ENCODE data around the gene SLC2A3. TPM values are rescaled to one million over a fixed set of nuclear protein-coding genes. Genes with fewer than 3 reads are reported as not detected.
"Not testable (repeated sequence)": the region's sequence is repeated elsewhere in the genome, so short reads cannot be mapped to it uniquely, and the experiment has no call there.

Gene SLC2A3
- total RNA-seq = 5.6 and 8.7 TPM in 2 replicates

- DNase-seq (ENCODE audit: low read depth) = peak; percentile 83
Observed at GRCh38 chr12:7935590-7936581, at the start of gene SLC2A3. TSS of gene SLC2A3 (minus strand) at chr12:7936187. CDS start at chr12:7936034, 153 bp downstream.

GRCh38 chr12:7984900-7985299 lies 48.9 kb upstream of the SLC2A3 start:
- DNase-seq (ENCODE audit: low read depth) = no peak

DNA sequence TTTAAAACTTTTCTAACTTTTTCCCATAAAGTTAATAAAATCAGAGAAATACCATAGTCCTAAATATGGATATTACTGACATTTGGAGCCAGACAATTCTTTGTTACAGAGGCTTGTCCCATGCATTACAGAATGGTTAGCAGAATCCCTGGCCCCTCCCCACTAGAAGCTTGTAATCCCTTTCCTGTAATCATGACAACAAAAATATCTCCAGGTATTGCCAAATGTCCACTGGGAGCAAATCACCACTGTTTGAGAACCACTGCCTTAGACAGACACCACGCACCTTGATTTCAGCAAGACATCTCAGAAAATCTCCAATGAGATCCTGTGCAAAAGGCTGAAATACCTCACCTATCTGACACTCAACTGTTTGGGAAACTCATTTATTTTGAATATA lies 47.5 kb upstream of the SLC2A3 start:
- not testable (repeated sequence) for DNase-seq (ENCODE audit: low read depth)

- DNase-seq (ENCODE audit: low read depth) = not testable (repeated sequence)
Observed at GRCh38 chr12:7983019-7983418, 47.0 kb upstream of the SLC2A3 start.

- not testable (repeated sequence) for DNase-seq (ENCODE audit: low read depth)
Observed at GRCh38 chr12:7982332-7982735, 46.3 kb upstream of the SLC2A3 start.

DNA sequence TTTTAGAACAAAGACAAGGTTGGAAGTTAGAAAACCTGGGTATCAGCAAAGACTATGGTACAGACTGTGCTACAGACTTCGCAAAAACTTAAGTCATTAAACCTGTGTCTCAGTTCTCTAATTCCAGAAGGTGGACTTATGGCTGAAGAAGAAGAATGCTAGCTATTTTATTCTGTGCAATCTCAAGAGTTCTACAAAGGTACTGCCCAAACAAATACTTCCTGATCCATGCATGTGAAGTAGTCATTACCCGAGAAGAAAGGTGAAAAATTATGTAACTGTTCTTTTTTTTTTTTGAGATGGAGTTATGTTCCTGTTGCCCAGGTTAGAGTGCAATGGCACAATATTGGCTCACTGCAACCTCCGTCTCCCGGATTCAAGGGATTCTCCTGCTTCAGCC lies 45.5 kb upstream of the SLC2A3 start:
- DNase-seq (ENCODE audit: low read depth) = no peak

DNA sequence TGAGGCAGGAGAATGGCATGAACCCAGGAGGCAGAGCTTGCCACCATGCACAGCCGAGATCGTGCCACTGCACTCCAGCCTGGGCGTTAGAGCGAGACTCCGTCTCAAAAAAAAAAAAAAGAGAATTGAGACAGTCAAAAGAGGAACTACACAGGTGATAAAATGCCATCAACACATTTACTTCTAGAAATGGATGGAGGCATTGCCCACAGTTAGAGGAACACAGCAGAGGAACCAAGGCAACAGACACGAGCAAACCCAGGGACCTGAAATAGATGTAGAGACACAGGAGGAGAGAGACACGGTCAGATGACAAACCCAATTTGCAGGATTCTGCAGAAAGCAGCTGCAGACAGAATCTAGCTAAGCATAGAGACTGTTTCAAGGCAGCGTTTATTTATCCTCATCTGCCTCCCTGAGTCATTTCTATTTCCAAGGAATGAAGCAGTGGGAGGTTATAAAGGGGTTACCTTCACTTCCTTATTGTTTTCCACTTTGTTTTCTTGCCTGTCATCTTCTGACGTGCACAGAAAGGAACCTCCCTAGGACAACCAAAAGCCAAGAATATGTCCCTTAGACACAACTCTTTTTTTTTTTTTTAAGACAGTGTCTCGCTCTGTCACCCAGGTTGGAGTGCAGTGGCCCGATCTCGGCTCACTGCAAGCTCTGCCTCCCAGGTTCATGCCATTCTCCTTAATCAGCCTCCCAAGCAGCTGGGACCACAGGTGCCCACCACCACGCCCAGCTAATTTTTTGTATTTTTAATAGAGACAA lies 41.6 kb upstream of the SLC2A3 start:
- DNase-seq (ENCODE audit: low read depth) = not testable (repeated sequence)

GRCh38 chr12:7973457-7973825 lies 37.5 kb upstream of the SLC2A3 start:
- no peak for DNase-seq (ENCODE audit: low read depth)

- no peak for DNase-seq (ENCODE audit: low read depth)
Observed at GRCh38 chr12:7972734-7973456, 36.9 kb upstream of the SLC2A3 start.

DNA sequence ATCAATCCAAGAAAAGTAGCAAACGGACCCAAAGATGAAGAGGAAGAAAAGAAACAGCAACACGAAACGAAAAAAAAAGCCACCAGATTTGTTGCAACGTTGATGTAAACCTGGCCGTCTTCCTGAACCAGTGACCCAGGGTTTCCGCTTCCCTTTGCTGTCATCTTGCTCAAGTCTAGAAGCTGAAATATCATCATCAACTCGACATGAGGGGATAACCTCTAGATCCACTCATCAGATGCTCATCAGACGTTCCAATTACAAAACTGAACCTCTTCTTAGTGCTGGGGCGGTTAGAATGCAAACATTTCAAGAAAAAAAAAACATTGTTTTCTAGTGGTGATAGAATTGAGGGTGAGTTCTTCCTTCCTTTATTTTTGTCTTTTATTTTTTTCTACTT lies 36.3 kb upstream of the SLC2A3 start:
- DNase-seq (ENCODE audit: low read depth) = not testable (repeated sequence)

DNA sequence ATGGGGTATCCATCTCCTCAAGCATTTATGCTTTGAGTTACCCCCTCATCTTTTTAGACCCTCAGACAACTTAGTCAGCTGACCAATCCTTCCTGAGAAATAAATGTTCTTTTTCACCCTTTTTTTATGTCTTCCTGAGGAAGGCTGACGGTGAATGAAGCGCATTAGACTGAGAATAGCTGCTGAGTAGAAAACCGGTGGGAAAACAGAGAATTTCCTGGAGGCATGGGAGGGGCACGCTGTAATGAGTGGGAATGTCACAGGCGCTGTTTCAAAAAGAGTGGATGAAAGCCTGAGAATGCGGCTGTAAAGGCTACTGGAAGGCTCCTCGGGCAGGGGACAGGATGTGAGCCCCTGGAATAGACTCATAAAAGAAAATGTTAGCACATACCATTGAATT lies 35.8 kb upstream of the SLC2A3 start:
- not testable (repeated sequence) for DNase-seq (ENCODE audit: low read depth)

DNA sequence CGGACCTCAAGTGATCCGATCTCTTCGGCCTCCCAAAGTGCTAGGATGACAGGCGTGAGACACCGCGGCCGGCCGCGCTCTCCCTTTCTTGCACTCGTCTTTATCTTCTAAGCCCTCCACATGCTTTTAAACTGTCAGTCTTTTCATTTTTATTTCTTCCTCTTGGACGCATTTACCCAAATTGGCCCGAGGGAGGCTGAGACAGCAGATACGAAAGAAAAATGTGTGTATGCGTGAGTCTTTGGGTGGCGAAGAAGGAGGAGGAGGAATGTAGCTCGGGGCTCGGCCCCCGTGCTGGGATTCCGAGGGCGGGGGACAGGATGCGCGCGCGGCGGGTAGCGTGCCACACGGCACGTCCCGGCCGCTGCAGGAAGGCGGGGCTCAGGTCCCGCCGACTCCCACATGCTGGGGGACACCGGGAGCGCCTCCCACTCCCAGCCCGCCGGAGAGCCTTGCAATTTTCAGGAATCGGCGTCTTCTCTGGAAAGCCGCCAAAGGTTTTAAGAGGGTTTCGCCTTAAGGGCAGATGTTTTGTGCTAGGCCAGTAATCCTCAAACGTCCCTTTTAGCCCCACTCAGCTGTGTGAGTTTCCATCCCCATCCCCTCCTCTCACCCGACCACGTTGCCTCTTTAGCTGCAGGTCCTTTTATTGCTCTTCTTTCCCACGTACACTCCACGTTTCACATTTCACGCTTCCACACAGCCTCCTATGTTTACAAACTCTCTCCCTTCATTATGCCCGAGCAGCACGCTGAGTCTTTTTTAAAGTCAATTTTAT lies 34.7 kb upstream of the SLC2A3 start:
- DNase-seq (ENCODE audit: low read depth) = peak; percentile 72

DNA sequence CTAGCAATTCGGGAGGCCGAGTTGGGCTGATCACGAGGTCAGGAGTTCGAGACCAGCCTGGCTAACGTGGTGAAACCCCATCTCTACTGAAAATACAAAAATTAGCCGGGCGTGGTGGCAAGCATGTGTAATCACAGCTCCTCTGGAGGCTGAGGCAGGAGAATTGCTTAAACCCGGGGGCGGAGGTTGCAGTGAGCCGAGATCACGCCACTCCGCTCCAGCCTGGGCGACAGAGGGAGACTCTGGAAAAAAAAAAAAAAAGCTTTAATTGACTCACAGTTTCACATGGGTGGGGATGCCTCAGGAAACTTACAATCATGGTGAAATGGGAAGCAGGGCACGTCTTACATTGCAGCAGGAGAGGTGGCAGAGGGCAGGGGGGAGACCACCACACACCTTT lies 30.6 kb upstream of the SLC2A3 start:
- no peak for DNase-seq (ENCODE audit: low read depth)

- DNase-seq (ENCODE audit: low read depth) = not testable (repeated sequence)
Observed at GRCh38 chr12:7964669-7965068, 28.7 kb upstream of the SLC2A3 start.

GRCh38 chr12:7961395-7962178 lies 25.6 kb upstream of the SLC2A3 start:
- DNase-seq (ENCODE audit: low read depth) = no peak

DNA sequence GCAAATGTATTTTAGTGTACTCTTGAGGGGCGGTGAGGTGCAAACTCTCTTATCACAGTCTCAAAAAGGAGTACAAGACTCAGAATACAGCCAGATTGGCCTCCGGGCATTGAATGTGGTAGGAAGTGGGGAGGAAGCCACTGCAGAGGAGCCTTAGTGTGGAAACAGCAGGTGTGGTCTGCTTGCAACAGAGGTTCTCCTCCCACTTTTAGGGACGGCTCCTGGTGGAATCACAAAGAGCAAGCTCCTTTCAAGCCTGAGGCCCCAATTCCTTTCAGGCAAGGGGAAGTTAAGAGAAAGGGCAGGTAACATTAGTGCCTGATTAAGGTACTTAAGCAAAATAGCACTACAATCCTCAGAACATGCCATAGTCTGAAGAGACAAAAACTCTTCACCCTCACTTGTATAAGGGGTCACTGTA lies 23.7 kb upstream of the SLC2A3 start:
- peak; percentile 30 for DNase-seq (ENCODE audit: low read depth)

- no peak for DNase-seq (ENCODE audit: low read depth)
Observed at GRCh38 chr12:7959278-7959677, 23.3 kb upstream of the SLC2A3 start.

GRCh38 chr12:7954877-7955276 lies 18.9 kb upstream of the SLC2A3 start:
- not testable (repeated sequence) for DNase-seq (ENCODE audit: low read depth)

DNA sequence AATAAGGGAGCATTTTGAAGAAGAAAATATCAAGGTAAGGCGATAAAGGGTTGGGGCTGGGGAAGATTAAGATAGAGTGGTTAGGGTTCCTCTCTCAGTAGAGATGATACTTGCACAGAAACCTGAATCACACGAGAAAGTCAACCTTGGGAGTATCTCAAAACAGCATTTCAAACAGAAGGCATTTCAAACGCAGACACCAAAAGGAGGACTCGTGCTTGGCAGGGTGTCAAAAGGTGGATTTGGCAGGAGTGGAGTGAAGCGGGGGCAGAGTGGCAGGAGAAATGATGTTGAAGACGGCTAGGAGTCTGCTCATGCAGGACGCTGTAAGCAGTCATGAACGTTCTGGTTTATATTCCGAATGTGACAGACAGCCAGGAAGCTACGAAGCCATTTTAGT lies 18.4 kb upstream of the SLC2A3 start:
- not testable (repeated sequence) for DNase-seq (ENCODE audit: low read depth)

- not testable (repeated sequence) for DNase-seq (ENCODE audit: low read depth)
Observed at GRCh38 chr12:7953912-7954311, 17.9 kb upstream of the SLC2A3 start.

Data from renal cortical epithelial cell (primary cell).